ENCODE data around the gene PIM1.

PIM1 gene

DNA sequence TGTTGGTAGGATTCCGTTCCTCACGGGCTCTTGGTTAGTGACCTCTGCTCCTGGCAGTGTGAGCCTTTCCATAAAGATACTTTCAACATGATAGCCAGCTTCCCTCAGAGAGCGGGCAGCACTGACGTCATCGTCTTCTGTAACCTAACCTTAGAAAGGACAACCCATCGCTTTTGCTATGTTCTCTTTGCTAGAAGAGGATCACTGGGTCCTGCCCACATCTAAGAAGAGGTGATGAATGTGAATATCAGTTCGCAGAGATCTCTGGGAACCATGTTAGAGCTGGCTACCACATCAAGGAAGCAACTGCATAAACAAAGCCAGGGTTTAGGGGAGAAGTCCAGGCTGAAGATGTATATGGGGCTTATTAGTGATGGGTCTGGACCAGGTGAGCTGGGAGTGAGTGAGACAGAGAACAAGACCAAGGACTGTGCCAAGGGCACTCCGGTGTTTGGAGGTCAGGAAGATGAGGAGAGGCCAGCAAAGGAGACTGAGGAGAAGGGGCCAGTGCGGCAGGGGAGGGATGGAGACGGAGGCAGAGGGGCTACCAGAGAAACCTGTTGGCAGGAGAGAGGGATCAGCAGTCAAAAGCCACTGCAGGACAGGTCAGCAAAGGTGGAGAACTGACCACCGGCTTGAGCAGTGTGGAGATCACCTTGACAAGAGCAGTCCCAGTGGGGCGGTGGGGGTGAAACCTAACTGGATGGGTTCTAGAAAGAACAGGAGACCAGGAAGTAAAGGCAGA is 39.7 kb downstream of the PIM1 start:
- TF ChIP-seq, protein P1, sequence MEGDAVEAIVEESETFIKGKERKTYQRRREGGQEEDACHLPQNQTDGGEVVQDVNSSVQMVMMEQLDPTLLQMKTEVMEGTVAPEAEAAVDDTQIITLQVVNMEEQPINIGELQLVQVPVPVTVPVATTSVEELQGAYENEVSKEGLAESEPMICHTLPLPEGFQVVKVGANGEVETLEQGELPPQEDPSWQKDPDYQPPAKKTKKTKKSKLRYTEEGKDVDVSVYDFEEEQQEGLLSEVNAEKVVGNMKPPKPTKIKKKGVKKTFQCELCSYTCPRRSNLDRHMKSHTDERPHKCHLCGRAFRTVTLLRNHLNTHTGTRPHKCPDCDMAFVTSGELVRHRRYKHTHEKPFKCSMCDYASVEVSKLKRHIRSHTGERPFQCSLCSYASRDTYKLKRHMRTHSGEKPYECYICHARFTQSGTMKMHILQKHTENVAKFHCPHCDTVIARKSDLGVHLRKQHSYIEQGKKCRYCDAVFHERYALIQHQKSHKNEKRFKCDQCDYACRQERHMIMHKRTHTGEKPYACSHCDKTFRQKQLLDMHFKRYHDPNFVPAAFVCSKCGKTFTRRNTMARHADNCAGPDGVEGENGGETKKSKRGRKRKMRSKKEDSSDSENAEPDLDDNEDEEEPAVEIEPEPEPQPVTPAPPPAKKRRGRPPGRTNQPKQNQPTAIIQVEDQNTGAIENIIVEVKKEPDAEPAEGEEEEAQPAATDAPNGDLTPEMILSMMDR (IDR thresholded peaks at IDR 0.05; ENCODE audit: low read depth, low read length), result no peak
- TF ChIP-seq POLR2A (IDR thresholded peaks at IDR 0.05; ENCODE audit: extremely low read depth, insufficient read length), result no peak
- TF ChIP-seq, protein P2, sequence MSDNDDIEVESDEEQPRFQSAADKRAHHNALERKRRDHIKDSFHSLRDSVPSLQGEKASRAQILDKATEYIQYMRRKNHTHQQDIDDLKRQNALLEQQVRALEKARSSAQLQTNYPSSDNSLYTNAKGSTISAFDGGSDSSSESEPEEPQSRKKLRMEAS (IDR thresholded peaks at IDR 0.05; ENCODE audit: low read depth, low read length), result no peak

DNA sequence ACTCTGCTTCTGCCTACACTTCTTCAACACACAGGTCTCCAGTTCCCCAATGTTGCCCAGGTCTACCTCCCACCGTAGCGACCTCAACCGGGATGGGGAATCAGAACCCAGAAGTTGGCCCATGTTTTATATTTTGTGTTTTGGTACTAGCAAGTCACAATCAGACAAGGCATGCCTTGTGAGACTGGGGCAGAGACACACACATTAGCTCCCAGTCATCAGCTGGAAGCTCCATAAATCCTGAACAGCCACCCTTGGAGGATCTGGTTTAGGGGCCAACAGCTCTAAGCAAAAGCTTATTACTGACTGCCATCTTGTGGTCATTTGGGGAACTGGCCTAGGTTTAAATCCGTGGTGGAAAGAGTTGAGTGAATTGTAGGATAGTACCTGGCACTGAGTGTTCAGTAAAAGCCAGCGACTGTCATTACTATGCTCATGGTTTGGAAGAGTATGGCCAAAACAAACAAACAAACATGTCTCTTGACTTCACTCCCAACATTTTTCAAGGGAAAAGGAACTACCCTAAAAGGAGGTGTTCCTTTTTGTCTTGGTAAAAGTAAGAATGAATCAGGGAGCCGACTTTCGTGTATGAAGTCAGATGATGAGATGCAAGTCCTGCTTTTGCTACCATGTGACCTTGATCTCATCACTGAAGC is 40.5 kb downstream of the PIM1 start:
- DNase-seq (ENCODE audit: low read depth), result peak; percentile 82
- no peak overlapping the region for H3K4me3 ChIP-seq (ENCODE audit: low read depth, low read length)
- TF ChIP-seq, protein P2 (IDR thresholded peaks at IDR 0.05; ENCODE audit: low read depth, low read length), result peak; percentile 29; the same call in 1 of the 2 replicates
- TF ChIP-seq POLR2A (IDR thresholded peaks at IDR 0.05; ENCODE audit: extremely low read depth, insufficient read length) (no peak), MYC (IDR thresholded peaks at IDR 0.05; ENCODE audit: low read depth, low read length) (no peak)
- TF ChIP-seq, protein P1 (IDR thresholded peaks at IDR 0.05; ENCODE audit: low read depth, low read length), result peak; percentile 92

More for the DNA sequence above, 39.7 kb downstream of the PIM1 start:
- H3K4me3 ChIP-seq (ENCODE audit: low read depth, low read length), result no peak overlapping the region
- DNase-seq (ENCODE audit: low read depth), result no peak

- no peak overlapping the region for H3K4me3 ChIP-seq (ENCODE audit: low read depth, low read length)
- no peak for DNase-seq (ENCODE audit: low read depth)
- TF ChIP-seq POLR2A (IDR thresholded peaks at IDR 0.05; ENCODE audit: extremely low read depth, insufficient read length), result no peak
- TF ChIP-seq, protein P1 (IDR thresholded peaks at IDR 0.05; ENCODE audit: low read depth, low read length), result no peak
Observed at GRCh38 chr6:37212268-37212667, 42.3 kb downstream of the PIM1 start.

GRCh38 chr6:37218061-37218460 is 48.1 kb downstream of the PIM1 start:
- H3K4me3 ChIP-seq (ENCODE audit: low read depth, low read length), result no peak overlapping the region
- TF ChIP-seq, protein P2 (IDR thresholded peaks at IDR 0.05; ENCODE audit: low read depth, low read length), result no peak
- TF ChIP-seq MYC (IDR thresholded peaks at IDR 0.05; ENCODE audit: low read depth, low read length) (no peak), POLR2A (IDR thresholded peaks at IDR 0.05; ENCODE audit: extremely low read depth, insufficient read length) (no peak)
- TF ChIP-seq, protein P1 (IDR thresholded peaks at IDR 0.05; ENCODE audit: low read depth, low read length), result no peak
- DNase-seq (ENCODE audit: low read depth), result no peak

- DNase-seq (ENCODE audit: low read depth), result peak; percentile 21
- no peak overlapping the region for H3K4me3 ChIP-seq (ENCODE audit: low read depth, low read length)
- TF ChIP-seq MYC (IDR thresholded peaks at IDR 0.05; ENCODE audit: low read depth, low read length) (no peak), POLR2A (IDR thresholded peaks at IDR 0.05; ENCODE audit: extremely low read depth, insufficient read length) (no peak)
- TF ChIP-seq, protein P2 (IDR thresholded peaks at IDR 0.05; ENCODE audit: low read depth, low read length), result no peak
- TF ChIP-seq, protein P1 (IDR thresholded peaks at IDR 0.05; ENCODE audit: low read depth, low read length), result no peak
Observed at GRCh38 chr6:37218511-37218910, 48.6 kb downstream of the PIM1 start.
